ENCODE measurements around the gene SMIM36.
A peak's percentile ranks its signal among the peaks of the same experiment; 100 is the strongest.
"Not testable (repeated sequence)": the region's sequence is repeated elsewhere in the genome, so short reads cannot be mapped to it uniquely, and the experiment has no call there.

SMIM36 gene

DNA sequence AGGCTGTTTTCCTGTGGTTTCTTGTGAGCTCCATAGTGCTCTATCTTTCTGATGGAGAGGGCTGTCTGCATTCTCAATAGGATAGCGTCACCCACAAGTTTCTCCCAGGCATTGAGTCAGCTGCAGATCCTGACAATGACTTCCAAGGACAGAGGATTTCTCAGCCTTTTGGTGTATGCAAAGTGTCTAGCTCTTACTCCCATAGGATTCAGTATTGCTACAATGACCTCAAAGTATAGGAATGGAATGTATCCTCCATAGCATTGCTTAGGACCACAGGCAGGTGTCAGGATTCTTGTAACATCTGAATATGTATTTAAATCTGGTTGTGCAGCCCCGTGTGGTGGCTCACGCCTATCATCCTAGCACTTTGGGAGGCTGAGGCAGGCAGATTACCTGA lies 32.3 kb downstream of the SMIM36 start:
- no peak overlapping the region for H2AFZ ChIP-seq (ENCODE audit: low read depth, low read length)
- no peaks in the 10 kb centered on the region for H3K36me3 ChIP-seq (ENCODE audit: control insufficient read depth in 1 of 2, insufficient read depth in 2 of 2, low read depth in 1 of 2, low read length in 2 of 2)
- no peak overlapping the region for H2BK15ac ChIP-seq (ENCODE audit: low read depth, poor library complexity, severe bottlenecking)
- no peak overlapping the region for H3K4me2 ChIP-seq (ENCODE audit: low read length, poor library complexity, severe bottlenecking)
- no peaks in the 10 kb centered on the region for H3K79me1 ChIP-seq (replicated peaks; ENCODE audit: low read length, poor library complexity, severe bottlenecking)
- no peak overlapping the region for H2AK5ac ChIP-seq (ENCODE audit: low read length, severe bottlenecking)
- H2BK12ac ChIP-seq (ENCODE audit: low read length in 2 of 2) = no peak overlapping the region
- WGBS = 88% methylated on average over 3 of the region's 3 CpGs
- H3K27ac ChIP-seq (ENCODE audit: low read length, poor library complexity, severe bottlenecking) = no peak overlapping the region
- H4K8ac ChIP-seq (ENCODE audit: low read length) = no peak overlapping the region
- H3K9me3 ChIP-seq (ENCODE audit: control insufficient read depth, low read length) = no peaks in the 10 kb centered on the region
- DNase-seq = peak; percentile 36
- H3K18ac ChIP-seq (ENCODE audit: low read depth in 1 of 2, low read length in 2 of 2) = no peak overlapping the region
- H3K14ac ChIP-seq (ENCODE audit: low read length in 2 of 2) = no peak overlapping the region
- no peak overlapping the region for H2BK120ac ChIP-seq (ENCODE audit: low read depth, low read length)
- H3K4me3 ChIP-seq (ENCODE audit: insufficient read depth in 1 of 2, low read depth in 1 of 2, low read length in 2 of 2) = no peak overlapping the region
- no peaks in the 10 kb centered on the region for H3K4me1 ChIP-seq (ENCODE audit: control insufficient read depth, insufficient read depth, low read depth, low read length)
- H4K91ac ChIP-seq (ENCODE audit: low read length) = no peak overlapping the region
- H3K23ac ChIP-seq (ENCODE audit: low read length in 2 of 2) = no peak overlapping the region
- H3K4ac ChIP-seq (ENCODE audit: low read depth in 1 of 2, low read length in 2 of 2) = no peak overlapping the region
- no peak overlapping the region for H3K9ac ChIP-seq (ENCODE audit: low read length)
- H2BK5ac ChIP-seq (ENCODE audit: low read depth, low read length, poor library complexity, severe bottlenecking) = no peak overlapping the region
- no peaks in the 10 kb centered on the region for H3K27me3 ChIP-seq (ENCODE audit: control insufficient read depth in 1 of 2, insufficient read depth in 1 of 2, low read length in 2 of 2)

- H2BK12ac ChIP-seq (ENCODE audit: low read length in 2 of 2) = peak overlapping the region in 1 of 2 experiments; percentile 57
- no peaks in the 10 kb centered on the region for H3K27me3 ChIP-seq (ENCODE audit: control insufficient read depth in 1 of 2, insufficient read depth in 1 of 2, low read length in 2 of 2)
- no peak overlapping the region for H3K4me3 ChIP-seq (ENCODE audit: insufficient read depth in 1 of 2, low read depth in 1 of 2, low read length in 2 of 2)
- H4K8ac ChIP-seq (ENCODE audit: low read length) = no peak overlapping the region
- no peak overlapping the region for H3K14ac ChIP-seq (ENCODE audit: low read length in 2 of 2)
- H3K4me1 ChIP-seq (ENCODE audit: control insufficient read depth, insufficient read depth, low read depth, low read length) = no peaks in the 10 kb centered on the region
- H4K91ac ChIP-seq (ENCODE audit: low read length) = no peak overlapping the region
- H2BK15ac ChIP-seq (ENCODE audit: low read depth, poor library complexity, severe bottlenecking) = no peak overlapping the region
- no peaks in the 10 kb centered on the region for H3K79me1 ChIP-seq (replicated peaks; ENCODE audit: low read length, poor library complexity, severe bottlenecking)
- no peak overlapping the region for H3K4me2 ChIP-seq (ENCODE audit: low read length, poor library complexity, severe bottlenecking)
- no peak overlapping the region for H2AFZ ChIP-seq (ENCODE audit: low read depth, low read length)
- no peak overlapping the region for H3K18ac ChIP-seq (ENCODE audit: low read depth in 1 of 2, low read length in 2 of 2)
- H3K36me3 ChIP-seq (ENCODE audit: control insufficient read depth in 1 of 2, insufficient read depth in 2 of 2, low read depth in 1 of 2, low read length in 2 of 2) = no peaks in the 10 kb centered on the region
- no peak overlapping the region for H2BK5ac ChIP-seq (ENCODE audit: low read depth, low read length, poor library complexity, severe bottlenecking)
- H3K4ac ChIP-seq (ENCODE audit: low read depth in 1 of 2, low read length in 2 of 2) = no peak overlapping the region
- DNase-seq = no peak
- H2BK120ac ChIP-seq (ENCODE audit: low read depth, low read length) = no peak overlapping the region
- no peak overlapping the region for H3K9ac ChIP-seq (ENCODE audit: low read length)
- H2AK5ac ChIP-seq (ENCODE audit: low read length, severe bottlenecking) = no peak overlapping the region
- no peak overlapping the region for H3K23ac ChIP-seq (ENCODE audit: low read length in 2 of 2)
- WGBS = 63% methylated on average over 7 of the region's 7 CpGs
- no peak overlapping the region for H3K27ac ChIP-seq (ENCODE audit: low read length, poor library complexity, severe bottlenecking)
- no peaks in the 10 kb centered on the region for H3K9me3 ChIP-seq (ENCODE audit: control insufficient read depth, low read length)
Measured at GRCh38 chr17:55466671-55467070, 44.6 kb downstream of the SMIM36 start.

DNA sequence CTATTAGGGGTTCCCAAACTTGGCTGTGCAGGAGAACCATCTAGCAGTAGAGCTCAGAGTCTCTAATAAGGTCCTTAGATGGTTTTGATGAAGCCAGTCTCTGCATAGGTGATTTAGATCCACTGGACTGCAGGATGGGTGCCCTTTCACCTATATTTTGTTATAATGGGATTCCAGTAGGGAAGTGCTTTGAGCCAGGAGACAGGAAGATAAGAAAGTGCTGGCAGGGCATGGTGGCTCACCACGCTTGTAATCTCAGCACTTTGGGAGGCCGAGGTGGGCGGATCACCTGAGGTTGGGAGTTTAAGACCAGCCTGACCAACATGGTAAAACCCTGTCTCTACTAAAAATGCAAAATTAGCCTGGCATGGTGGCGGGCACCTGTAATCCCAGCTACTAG lies 45.5 kb downstream of the SMIM36 start:
- H2BK12ac ChIP-seq (ENCODE audit: low read length in 2 of 2); H2AK5ac ChIP-seq (ENCODE audit: low read length, severe bottlenecking); H3K27me3 ChIP-seq (ENCODE audit: control insufficient read depth in 1 of 2, insufficient read depth in 1 of 2, low read length in 2 of 2); H2BK5ac ChIP-seq (ENCODE audit: low read depth, low read length, poor library complexity, severe bottlenecking); H3K79me1 ChIP-seq (replicated peaks; ENCODE audit: low read length, poor library complexity, severe bottlenecking); H2BK15ac ChIP-seq (ENCODE audit: low read depth, poor library complexity, severe bottlenecking); H2BK120ac ChIP-seq (ENCODE audit: low read depth, low read length); H3K36me3 ChIP-seq (ENCODE audit: control insufficient read depth in 1 of 2, insufficient read depth in 2 of 2, low read depth in 1 of 2, low read length in 2 of 2); H4K91ac ChIP-seq (ENCODE audit: low read length); H4K8ac ChIP-seq (ENCODE audit: low read length); H3K4ac ChIP-seq (ENCODE audit: low read depth in 1 of 2, low read length in 2 of 2); DNase-seq; H3K9me3 ChIP-seq (ENCODE audit: control insufficient read depth, low read length); H3K4me3 ChIP-seq (ENCODE audit: insufficient read depth in 1 of 2, low read depth in 1 of 2, low read length in 2 of 2); H3K4me1 ChIP-seq (ENCODE audit: control insufficient read depth, insufficient read depth, low read depth, low read length); H3K4me2 ChIP-seq (ENCODE audit: low read length, poor library complexity, severe bottlenecking); H3K9ac ChIP-seq (ENCODE audit: low read length); H3K14ac ChIP-seq (ENCODE audit: low read length in 2 of 2); H3K23ac ChIP-seq (ENCODE audit: low read length in 2 of 2); H2AFZ ChIP-seq (ENCODE audit: low read depth, low read length); H3K27ac ChIP-seq (ENCODE audit: low read length, poor library complexity, severe bottlenecking): not testable (repeated sequence)
- WGBS = 100% methylated on average over 3 of the region's 4 CpGs
- peak overlapping the region in 1 of 2 experiments; percentile 29 for H3K18ac ChIP-seq (ENCODE audit: low read depth in 1 of 2, low read length in 2 of 2)

DNA sequence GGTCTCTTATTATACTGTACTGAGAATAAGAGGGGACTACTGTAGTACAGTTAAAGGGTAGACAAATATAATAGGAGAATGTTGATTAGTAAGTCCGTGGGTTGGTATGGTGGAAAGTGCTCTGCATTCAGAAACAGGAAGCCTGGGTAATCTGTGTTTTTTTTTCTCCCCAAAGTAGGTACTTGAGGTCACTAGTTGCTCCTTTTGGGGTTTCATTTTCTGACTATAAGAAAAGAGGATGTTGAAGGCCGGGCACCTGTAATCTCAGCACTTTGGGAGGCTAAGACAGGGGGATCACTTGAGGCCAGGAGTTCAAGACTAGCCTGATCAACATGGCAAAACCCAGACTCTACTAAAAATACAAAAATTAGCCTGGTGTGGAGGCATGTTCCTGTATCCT lies 47.7 kb downstream of the SMIM36 start:
- Histone ChIP-seq H3K27me3 (ENCODE audit: control insufficient read depth in 1 of 2, insufficient read depth in 1 of 2, low read length in 2 of 2) (no peaks in the 10 kb centered on the region), H2BK120ac (ENCODE audit: low read depth, low read length) (no peak overlapping the region), H3K4me2 (ENCODE audit: low read length, poor library complexity, severe bottlenecking) (no peak overlapping the region), H3K23ac (ENCODE audit: low read length in 2 of 2) (no peak overlapping the region), H3K4ac (ENCODE audit: low read depth in 1 of 2, low read length in 2 of 2) (no peak overlapping the region), H2AFZ (ENCODE audit: low read depth, low read length) (no peak overlapping the region), H4K8ac (ENCODE audit: low read length) (no peak overlapping the region), H3K79me1 (replicated peaks; ENCODE audit: low read length, poor library complexity, severe bottlenecking) (no peaks in the 10 kb centered on the region), H2BK12ac (ENCODE audit: low read length in 2 of 2) (no peak overlapping the region), H2AK5ac (ENCODE audit: low read length, severe bottlenecking) (no peak overlapping the region), H3K4me3 (ENCODE audit: insufficient read depth in 1 of 2, low read depth in 1 of 2, low read length in 2 of 2) (no peak overlapping the region), H3K14ac (ENCODE audit: low read length in 2 of 2) (no peak overlapping the region), H3K4me1 (ENCODE audit: control insufficient read depth, insufficient read depth, low read depth, low read length) (peaks cover 4% of the 10 kb centered on the region), H3K36me3 (ENCODE audit: control insufficient read depth in 1 of 2, insufficient read depth in 2 of 2, low read depth in 1 of 2, low read length in 2 of 2) (no peaks in the 10 kb centered on the region), H3K9ac (ENCODE audit: low read length) (no peak overlapping the region), H4K91ac (ENCODE audit: low read length) (no peak overlapping the region), H2BK5ac (ENCODE audit: low read depth, low read length, poor library complexity, severe bottlenecking) (no peak overlapping the region), H2BK15ac (ENCODE audit: low read depth, poor library complexity, severe bottlenecking) (no peak overlapping the region), H3K9me3 (ENCODE audit: control insufficient read depth, low read length) (no peaks in the 10 kb centered on the region), H3K27ac (ENCODE audit: low read length, poor library complexity, severe bottlenecking) (no peak overlapping the region), H3K18ac (ENCODE audit: low read depth in 1 of 2, low read length in 2 of 2) (no peak overlapping the region)
- no peak for DNase-seq
- WGBS = 89% methylated on average over 2 of the region's 2 CpGs

Data from mesenchymal stem cell (in vitro differentiated cells and primary cell).